Measurements from ENCODE around the gene ATP5F1C.

Gene ATP5F1C

GRCh38 chr10:7853226-7853842 lies 65.4 kb downstream of the ATP5F1C start:
- DNase-seq: no peak

- DNase-seq: no peak
Measured at GRCh38 chr10:7853890-7854289, 65.9 kb downstream of the ATP5F1C start.

- DNase-seq: no peak
Measured at GRCh38 chr10:7855205-7855604, 67.2 kb downstream of the ATP5F1C start.

GRCh38 chr10:7856678-7857077 lies 68.7 kb downstream of the ATP5F1C start:
- no peak for DNase-seq

- DNase-seq: no peak
Measured at GRCh38 chr10:7857262-7857661, 69.3 kb downstream of the ATP5F1C start.
